Ureter (tissue), 1 donor: Measurements from ENCODE around the gene SH2D1B. TPM values are rescaled to one million over a fixed set of nuclear protein-coding genes. Genes with fewer than 3 reads are reported as not detected.
"Not testable (repeated sequence)": the region's sequence is repeated elsewhere in the genome, so short reads cannot be mapped to it uniquely, and the experiment has no call there.

Experiments used
- DNase-seq: peaks from one replicate; pipeline ENCODE4 v3.0.0-alpha.2; 2020; ENCODE audit warnings: low spot score
- total RNA-seq: library from RNA; stranded (reverse); gene quantifications from one replicate; pipeline ENCODE4 v1.2.4, GENCODE V29; 2023
- donor health status: DM: yes; HTN: yes; CAD: no.

SH2D1B gene
- 0.16 TPM for total RNA-seq

- no peak for DNase-seq
Observed at GRCh38 chr1:162412002-162412401, at the start of gene SH2D1B. Gene SH2D1B, minus strand, starts transcription at chr1:162412136. Its CDS starts 120 bp downstream, at chr1:162412016.

- DNase-seq, result no peak
Observed at GRCh38 chr1:162458236-162458635, 46.3 kb upstream of the SH2D1B start.

- DNase-seq, result no peak
Observed at GRCh38 chr1:162456323-162456722, 44.4 kb upstream of the SH2D1B start.

GRCh38 chr1:162454361-162454760 is 42.4 kb upstream of the SH2D1B start:
- DNase-seq, result not testable (repeated sequence)

- DNase-seq, result no peak
Observed at GRCh38 chr1:162446946-162447345, 35.0 kb upstream of the SH2D1B start.

GRCh38 chr1:162444903-162445302 is 33.0 kb upstream of the SH2D1B start:
- no peak for DNase-seq

GRCh38 chr1:162432977-162433713 is 21.2 kb upstream of the SH2D1B start:
- not testable (repeated sequence) for DNase-seq

GRCh38 chr1:162430583-162430982 is 18.6 kb upstream of the SH2D1B start:
- DNase-seq, result no peak

GRCh38 chr1:162422662-162423375 is 10.9 kb upstream of the SH2D1B start:
- no peak for DNase-seq

GRCh38 chr1:162421258-162422164 is 9.6 kb upstream of the SH2D1B start:
- no peak for DNase-seq

- no peak for DNase-seq
Observed at GRCh38 chr1:162420120-162420519, 8.2 kb upstream of the SH2D1B start.

GRCh38 chr1:162419450-162419931 is 7.6 kb upstream of the SH2D1B start:
- DNase-seq, result peak; percentile 52

GRCh38 chr1:162418584-162418983 is 6.6 kb upstream of the SH2D1B start:
- not testable (repeated sequence) for DNase-seq

GRCh38 chr1:162417650-162418049 is 5.7 kb upstream of the SH2D1B start:
- no peak for DNase-seq

- no peak for DNase-seq
Observed at GRCh38 chr1:162416909-162417308, 5.0 kb upstream of the SH2D1B start.

- no peak for DNase-seq
Observed at GRCh38 chr1:162416215-162416614, 4.3 kb upstream of the SH2D1B start.

- DNase-seq, result no peak
Observed at GRCh38 chr1:162407539-162407938, 4.4 kb downstream of the SH2D1B start.

- no peak for DNase-seq
Observed at GRCh38 chr1:162406811-162407210, 5.1 kb downstream of the SH2D1B start.

GRCh38 chr1:162405800-162406199 is 6.1 kb downstream of the SH2D1B start:
- no peak for DNase-seq

- no peak for DNase-seq
Observed at GRCh38 chr1:162404550-162405160, 7.3 kb downstream of the SH2D1B start.

- no peak for DNase-seq
Observed at GRCh38 chr1:162400790-162401355, 11.1 kb downstream of the SH2D1B start.
